Lung (tissue), 12 donors: ENCODE results near the gene KDM4C. TPM values are rescaled to one million over a fixed set of nuclear protein-coding genes. Genes with fewer than 3 reads are reported as not detected.

Source experiments
- ATAC-seq: fragments of 200-7000 bp; cut with Tn5 transposase; one replicate; pipeline ENCODE4 v1.9.1; 2020; ENCODE audit warnings: moderate number of reproducible peaks; ENCODE audit not compliant: insufficient read depth, low FRiP score
- DNase-seq, 3 donors: peaks; one replicate each; pipeline ENCODE4 v3.0.0-alpha.2; 2013 to 2017
- H3K27ac ChIP-seq, 2 donors: one replicate each; pipeline ENCODE4 v1.5.1; 2013; ENCODE audit warnings: mild to moderate bottlenecking in 2 of 2, moderate library complexity in 2 of 2, control low read depth in 1 of 2, inconsistent platforms in 1 of 2, low read depth in 1 of 2, low read length in 1 of 2
- H3K27me3 ChIP-seq, 3 donors: one replicate each; pipeline ENCODE4 v1.5.1; 2013; ENCODE audit warnings: low read length in 2 of 3; ENCODE audit not compliant: control insufficient read depth in 3 of 3, insufficient read depth in 3 of 3
- H3K36me3 ChIP-seq, 4 donors: one replicate each; pipeline ENCODE4 v1.5.1; 2013; ENCODE audit warnings: low read length in 4 of 4, mild to moderate bottlenecking in 1 of 4, moderate library complexity in 1 of 4; ENCODE audit not compliant: control insufficient read depth in 4 of 4, insufficient read depth in 4 of 4
- H3K4me1 ChIP-seq, 5 donors: one replicate each; pipeline ENCODE4 v1.5.1; 2013; ENCODE audit warnings: low read length in 5 of 5, mild to moderate bottlenecking in 2 of 5, moderate library complexity in 1 of 5; ENCODE audit not compliant: control insufficient read depth in 5 of 5, insufficient read depth in 5 of 5
- H3K4me3 ChIP-seq: one replicate; pipeline ENCODE4 v1.5.1; 2013; ENCODE audit warnings: mild to moderate bottlenecking, control low read depth, moderate library complexity
- H3K9ac ChIP-seq, 2 donors: one replicate each; pipeline ENCODE4 v1.5.1; 2013; ENCODE audit warnings: low read length in 2 of 2, control low read depth in 1 of 2; ENCODE audit not compliant: insufficient read depth in 1 of 2
- H3K9me3 ChIP-seq, 4 donors: one replicate each; pipeline ENCODE4 v1.5.1; 2013; ENCODE audit warnings: low read length in 3 of 4, mild to moderate bottlenecking in 1 of 4, moderate library complexity in 1 of 4; ENCODE audit not compliant: control insufficient read depth in 4 of 4, insufficient read depth in 3 of 4
- WGBS, 2 donors: extraction: QIAGEN DNeasy Blood & Tissue Kit; methylation state at CpG; one replicate each; pipeline ENCODE4 v1.1.7; 2013; 5-methylcytosine and 5-hydroxymethylcytosine counted together
- polyA plus RNA-seq, 2 donors: library from polyadenylated mRNA; stranded (reverse); fragments of 200-250 nt; gene quantifications; one replicate each; pipeline ENCODE4 v1.2.1, GENCODE V29; 2013
- total RNA-seq, 2 donors: library from RNA; depleted of rRNA in 1 of 2; stranded (reverse); fragments of >200 nt in 1 of 2; gene quantifications; one replicate each; pipeline ENCODE4 v1.2.1, GENCODE V29; 2014 to 2021
- TF ChIP-seq, protein P1 (sequence below): IDR thresholded peaks from 2 replicates; pipeline ENCODE4 v1.5.1; 2012; ENCODE audit warnings: mild to moderate bottlenecking; ENCODE audit errors: control extremely low read depth, extremely low read depth
- donor health status: control.
- donor health status: control.
- donor health status: Bipolar disorder and iron deficiency.
- donor health status: healthy.
- donor health status: DM: yes; HTN: yes; CAD: no.

The KDM4C gene
- total and polyA plus RNA-seq, 4 donors: 7.1 to 78.5 (median 25.0) TPM

DNA sequence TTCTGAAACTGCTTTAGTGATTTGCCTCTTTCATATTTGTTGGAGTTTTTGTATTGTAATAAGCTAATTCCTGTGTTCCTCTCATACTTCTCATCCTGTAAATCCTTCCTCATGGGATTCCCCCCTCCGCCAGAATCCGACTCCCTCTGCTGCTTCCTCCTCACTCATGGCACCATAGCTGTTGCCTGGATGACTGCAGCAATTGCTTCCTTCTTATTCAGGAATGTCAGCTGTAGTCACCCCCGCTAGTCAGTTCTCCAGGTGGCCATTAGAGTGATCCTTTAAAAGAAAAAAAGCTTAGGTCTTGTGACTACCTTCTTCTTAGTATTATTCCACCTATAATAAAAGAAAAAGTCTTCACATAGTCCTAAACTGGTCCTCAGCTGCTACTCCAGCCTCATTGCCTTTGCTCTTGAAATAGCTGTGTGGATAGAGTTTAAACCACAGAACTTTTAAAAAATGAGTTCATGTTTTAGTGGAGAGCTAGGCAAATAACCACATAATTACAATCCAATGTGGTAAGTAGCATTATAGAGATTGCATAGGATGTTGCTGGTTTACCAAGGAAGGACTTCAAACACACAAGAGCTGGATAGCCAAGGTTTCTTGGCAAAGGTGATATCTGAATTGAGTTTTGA is 227.3 kb downstream of the KDM4C start:
- TF ChIP-seq, protein P1, sequence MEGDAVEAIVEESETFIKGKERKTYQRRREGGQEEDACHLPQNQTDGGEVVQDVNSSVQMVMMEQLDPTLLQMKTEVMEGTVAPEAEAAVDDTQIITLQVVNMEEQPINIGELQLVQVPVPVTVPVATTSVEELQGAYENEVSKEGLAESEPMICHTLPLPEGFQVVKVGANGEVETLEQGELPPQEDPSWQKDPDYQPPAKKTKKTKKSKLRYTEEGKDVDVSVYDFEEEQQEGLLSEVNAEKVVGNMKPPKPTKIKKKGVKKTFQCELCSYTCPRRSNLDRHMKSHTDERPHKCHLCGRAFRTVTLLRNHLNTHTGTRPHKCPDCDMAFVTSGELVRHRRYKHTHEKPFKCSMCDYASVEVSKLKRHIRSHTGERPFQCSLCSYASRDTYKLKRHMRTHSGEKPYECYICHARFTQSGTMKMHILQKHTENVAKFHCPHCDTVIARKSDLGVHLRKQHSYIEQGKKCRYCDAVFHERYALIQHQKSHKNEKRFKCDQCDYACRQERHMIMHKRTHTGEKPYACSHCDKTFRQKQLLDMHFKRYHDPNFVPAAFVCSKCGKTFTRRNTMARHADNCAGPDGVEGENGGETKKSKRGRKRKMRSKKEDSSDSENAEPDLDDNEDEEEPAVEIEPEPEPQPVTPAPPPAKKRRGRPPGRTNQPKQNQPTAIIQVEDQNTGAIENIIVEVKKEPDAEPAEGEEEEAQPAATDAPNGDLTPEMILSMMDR: no peak
- no peaks in the 10 kb centered on the region for H3K9me3 ChIP-seq
- WGBS, 2 donors: 78 to 98% methylated on average over 3 of the region's 3 CpGs
- peaks cover 0 to 5% (median 0%) of the 10 kb centered on the region in 3 donors for H3K27me3 ChIP-seq
- no peak overlapping the region for H3K9ac ChIP-seq
- no peak overlapping the region for H3K27ac ChIP-seq
- H3K36me3 ChIP-seq: peaks cover 0 to 22% (median 10%) of the 10 kb centered on the region in 4 donors
- no peaks in the 10 kb centered on the region for H3K4me1 ChIP-seq
- no peak for ATAC-seq
- peak in 1 of 3 donors; percentile 15 for DNase-seq
- no peak overlapping the region for H3K4me3 ChIP-seq

DNA sequence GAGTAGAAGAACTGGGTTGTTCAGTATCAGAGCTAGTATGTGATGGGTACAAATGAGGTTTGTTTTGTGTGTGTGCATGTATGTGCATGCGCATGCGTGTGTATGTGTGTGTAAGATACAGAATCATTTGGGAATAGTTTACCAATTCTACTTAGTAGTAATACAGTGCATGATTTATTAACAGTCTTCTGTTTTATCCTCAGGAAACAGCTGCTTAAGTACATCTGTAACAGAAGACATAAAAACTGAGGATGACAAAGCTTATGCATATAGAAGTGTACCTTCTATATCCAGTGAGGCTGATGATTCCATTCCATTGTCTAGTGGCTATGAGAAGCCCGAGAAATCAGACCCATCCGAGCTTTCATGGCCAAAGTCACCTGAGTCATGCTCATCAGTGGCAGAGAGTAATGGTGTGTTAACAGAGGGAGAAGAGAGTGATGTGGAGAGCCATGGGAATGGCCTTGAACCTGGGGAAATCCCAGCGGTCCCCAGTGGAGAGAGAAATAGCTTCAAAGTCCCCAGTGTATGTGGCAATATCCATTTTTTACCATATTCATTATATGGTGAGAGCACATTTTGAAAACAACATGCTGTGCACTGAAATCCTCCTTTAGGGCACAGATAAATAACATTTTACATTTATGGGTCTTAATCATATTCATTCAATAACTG is 228.5 kb downstream of the KDM4C start:
- Histone ChIP-seq H3K9ac (no peak overlapping the region), H3K4me3 (no peak overlapping the region), H3K27me3 (peaks cover 0 to 5% (median 0%) of the 10 kb centered on the region in 3 donors), H3K27ac (no peak overlapping the region), H3K36me3 (peaks cover 0 to 28% (median 10%) of the 10 kb centered on the region in 4 donors), H3K4me1 (no peaks in the 10 kb centered on the region), H3K9me3 (no peaks in the 10 kb centered on the region)
- no peak for DNase-seq
- TF ChIP-seq, protein P1: no peak
- 81 to 86% methylated on average over 5 of the region's 5 CpGs for WGBS, 2 donors
- no peak for ATAC-seq

DNA sequence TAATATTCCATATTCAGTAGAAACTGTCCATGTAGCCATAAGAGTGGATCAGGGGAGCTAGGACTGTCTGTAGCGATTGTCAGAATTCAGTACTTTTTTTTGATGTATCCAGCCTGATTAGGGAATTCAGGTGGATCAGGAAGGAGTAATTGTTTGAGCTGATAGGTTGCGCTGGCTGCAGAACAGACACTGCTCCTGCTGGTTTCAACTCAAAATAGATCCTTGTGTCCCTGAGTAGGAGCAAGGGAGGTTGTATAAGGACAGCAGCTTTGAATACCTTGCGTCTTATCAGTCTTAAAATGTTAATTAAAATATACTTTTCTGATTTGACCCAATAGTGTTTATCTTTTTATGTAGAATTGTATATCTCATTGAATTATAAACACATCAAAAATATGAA is 229.6 kb downstream of the KDM4C start:
- H3K27me3 ChIP-seq: peaks cover 0 to 5% (median 0%) of the 10 kb centered on the region in 3 donors
- TF ChIP-seq, protein P1: no peak
- no peak overlapping the region for H3K9ac ChIP-seq
- no peaks in the 10 kb centered on the region for H3K9me3 ChIP-seq
- WGBS, 2 donors: 66 to 85% methylated on average over 3 of the region's 3 CpGs
- DNase-seq (no peak), ATAC-seq (no peak)
- H3K27ac ChIP-seq: no peak overlapping the region
- no peak overlapping the region for H3K4me3 ChIP-seq
- H3K4me1 ChIP-seq: no peaks in the 10 kb centered on the region
- H3K36me3 ChIP-seq: peaks cover 0 to 29% (median 10%) of the 10 kb centered on the region in 4 donors
